KMS-11 (cell line): ENCODE results near the gene CDK7.
A peak's percentile ranks its signal among the peaks of the same experiment; 100 is the strongest.

Experiments
- H2AFZ ChIP-seq: fragments of 200-600 bp; sonication (generic); 2 replicates; pipeline ENCODE4 v1.6.1; 2016; ENCODE audit warnings: antibody characterized with exemption, mixed run types, low read depth
- H3K27ac ChIP-seq: fragments of 200-600 bp; sonication (generic); 2 replicates; pipeline ENCODE4 v1.6.1; 2016; ENCODE audit warnings: mild to moderate bottlenecking, mixed run types
- H3K27me3 ChIP-seq: fragments of 200-600 bp; sonication (generic); 2 replicates; pipeline ENCODE4 v1.6.1; 2017; ENCODE audit warnings: mild to moderate bottlenecking, low read depth, mixed run types, moderate library complexity; ENCODE audit not compliant: insufficient read depth
- H3K36me3 ChIP-seq: fragments of 200-600 bp; sonication (generic); 2 replicates; pipeline ENCODE4 v1.6.1; 2017; ENCODE audit warnings: mild to moderate bottlenecking, mixed run types; ENCODE audit not compliant: insufficient read depth
- H3K4me1 ChIP-seq: fragments of 200-600 bp; sonication (generic); 2 replicates; pipeline ENCODE4 v1.6.1; 2016; ENCODE audit warnings: mild to moderate bottlenecking, low read depth, mixed run types; ENCODE audit not compliant: poor library complexity, severe bottlenecking
- H3K4me2 ChIP-seq: fragments of 200-600 bp; sonication (generic); 2 replicates; pipeline ENCODE4 v1.7.0; 2016; ENCODE audit warnings: mild to moderate bottlenecking, mixed run types
- H3K4me3 ChIP-seq: fragments of 200-600 bp; sonication (generic); IDR thresholded peaks from 2 replicates; pipeline ENCODE4 v1.6.1; 2017; ENCODE audit warnings: low read depth, low read length, mixed read lengths; ENCODE audit not compliant: insufficient read depth
- H3K79me2 ChIP-seq: fragments of 200-600 bp; sonication (generic); 2 replicates; pipeline ENCODE4 v1.6.1; 2016; ENCODE audit warnings: low read depth, mixed run types; ENCODE audit not compliant: insufficient read depth
- H3K9ac ChIP-seq: fragments of 200-600 bp; sonication (generic); 2 replicates; pipeline ENCODE4 v1.6.1; 2016; ENCODE audit warnings: mild to moderate bottlenecking, mixed run types
- H4K20me1 ChIP-seq: fragments of 200-600 bp; sonication (generic); 2 replicates; pipeline ENCODE4 v1.6.1; 2016; ENCODE audit warnings: mild to moderate bottlenecking, mixed run types; ENCODE audit not compliant: insufficient read depth
- CTCF ChIP-seq: fragments of 200-600 bp; sonication (generic); conservative IDR thresholded peaks from 2 replicates; pipeline ENCODE4 v1.6.1; 2017; ENCODE audit warnings: low read depth, mild to moderate bottlenecking, antibody characterized with exemption, low read length, moderate library complexity, mixed read lengths

Gene CDK7

DNA sequence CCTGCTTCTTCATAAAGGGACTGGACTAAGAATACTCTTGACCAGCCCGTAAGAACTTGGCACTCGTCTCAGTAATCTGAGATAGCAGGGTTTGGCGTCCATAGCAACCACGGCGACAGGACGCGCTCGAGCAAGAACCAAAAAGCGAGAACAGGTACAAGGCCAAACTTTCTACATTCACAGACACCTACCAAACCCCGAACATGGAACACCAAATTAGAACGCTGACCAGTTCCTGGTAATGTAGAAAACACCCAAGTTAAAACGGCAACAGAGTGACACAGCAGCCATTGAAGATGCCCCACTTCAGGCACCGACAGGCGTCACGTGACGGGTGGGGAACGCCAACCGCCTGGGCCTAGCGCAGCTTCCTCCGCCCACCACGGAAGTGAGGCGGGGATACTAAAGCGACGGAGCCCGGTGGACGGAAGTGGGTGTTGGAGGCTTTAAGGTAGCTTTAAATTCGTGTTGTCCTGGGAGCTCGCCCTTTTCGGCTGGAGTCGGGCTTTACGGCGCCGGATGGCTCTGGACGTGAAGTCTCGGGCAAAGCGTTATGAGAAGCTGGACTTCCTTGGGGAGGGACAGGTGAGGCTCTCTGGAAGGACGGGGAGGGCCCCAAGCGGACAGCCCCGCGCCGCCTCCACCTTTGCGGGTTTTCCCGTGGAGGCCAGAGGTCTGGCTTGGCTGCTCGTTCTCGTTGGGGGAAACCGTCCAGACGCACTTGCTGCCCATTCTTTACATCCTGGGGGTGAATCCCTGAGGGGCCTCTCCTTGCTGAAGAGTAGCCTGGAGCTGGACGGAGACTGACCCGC is at the start of gene CDK7:
TSS of gene CDK7 (plus strand) at position 430 of the 812 bp plus-strand sequence. CDS start at position 520, 90 bp downstream.
- Histone ChIP-seq H3K79me2 (peaks cover 16% of the 10 kb centered on the region; the same call in 1 of the 2 replicates), H3K4me1 (peaks cover 21% of the 10 kb centered on the region), H4K20me1 (no peaks in the 10 kb centered on the region), H2AFZ (peak within 1 kb of the TSS; percentile 93), H3K27ac (peak within 1 kb of the TSS; percentile 36), H3K9ac (peak within 1 kb of the TSS; percentile 56; the same call in 1 of the 2 replicates), H3K36me3 (no peaks in the 10 kb centered on the region), H3K4me3 (peak within 1 kb of the TSS; percentile 88), H3K27me3 (no peaks in the 10 kb centered on the region), H3K4me2 (peak within 1 kb of the TSS; percentile 86)
- TF ChIP-seq CTCF = no peak

GRCh38 chr5:69187342-69187741 is 47.3 kb upstream of the CDK7 start:
- Histone ChIP-seq H3K4me3 (no peak overlapping the region), H3K79me2 (peaks cover 8% of the 10 kb centered on the region; the same call in 1 of the 2 replicates), H4K20me1 (no peaks in the 10 kb centered on the region), H3K9ac (no peak overlapping the region), H2AFZ (no peak overlapping the region), H3K27me3 (no peaks in the 10 kb centered on the region), H3K27ac (no peak overlapping the region), H3K4me1 (peaks cover 15% of the 10 kb centered on the region), H3K4me2 (no peak overlapping the region), H3K36me3 (no peaks in the 10 kb centered on the region)
- no peak for TF ChIP-seq CTCF

- Histone ChIP-seq H3K27ac (peak overlapping the region; percentile 83), H3K27me3 (no peaks in the 10 kb centered on the region), H3K36me3 (no peaks in the 10 kb centered on the region), H4K20me1 (no peaks in the 10 kb centered on the region), H2AFZ (peak overlapping the region; percentile 71), H3K4me1 (peaks cover 15% of the 10 kb centered on the region), H3K4me2 (peak overlapping the region; percentile 77), H3K4me3 (no peak overlapping the region), H3K79me2 (peaks cover 8% of the 10 kb centered on the region; the same call in 1 of the 2 replicates), H3K9ac (peak overlapping the region; percentile 73)
- TF ChIP-seq CTCF = no peak
Measured at GRCh38 chr5:69188811-69189161, 45.9 kb upstream of the CDK7 start.

DNA sequence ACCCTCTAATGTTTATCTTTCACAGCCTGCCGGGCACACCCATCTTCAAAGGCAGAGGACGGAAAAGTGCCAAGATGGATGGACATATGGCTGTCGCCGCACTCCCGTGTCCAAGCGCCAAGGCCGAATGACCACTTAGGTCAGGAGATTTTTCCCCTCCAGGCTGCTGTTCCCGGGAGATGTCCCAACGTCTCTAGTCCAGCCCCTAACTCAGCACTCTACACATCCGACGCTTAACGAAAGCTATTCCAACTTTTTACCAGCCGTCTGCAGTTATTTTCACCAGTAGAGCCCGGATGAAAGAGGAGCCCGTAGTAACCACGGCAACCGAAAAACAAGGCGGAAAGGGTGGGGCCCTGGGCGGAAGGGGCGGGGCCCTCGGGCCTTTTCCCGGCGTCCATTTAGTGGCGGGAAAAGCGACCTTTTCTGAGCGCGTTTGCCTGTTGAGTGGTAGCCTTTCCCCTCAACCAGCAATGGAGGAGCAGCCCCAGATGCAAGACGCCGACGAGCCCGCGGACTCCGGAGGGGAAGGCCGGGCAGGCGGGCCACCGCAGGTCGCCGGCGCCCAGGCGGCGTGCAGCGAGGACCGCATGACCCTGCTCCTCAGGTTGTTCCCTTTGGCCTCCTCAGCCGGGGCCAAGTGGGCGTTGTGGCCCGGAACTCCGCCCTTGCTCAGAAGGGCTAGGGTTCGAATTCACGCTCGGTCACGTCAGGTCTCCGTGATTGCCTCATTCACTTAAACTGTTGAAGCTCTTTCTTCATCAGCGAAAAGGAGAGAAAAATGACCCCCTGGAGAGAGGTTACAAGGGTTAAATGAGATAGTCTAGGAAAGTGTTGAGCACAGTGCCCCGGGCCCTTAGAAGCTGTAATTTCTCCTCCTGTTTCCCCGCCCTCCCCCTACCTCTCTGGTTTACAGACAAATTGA is 45.3 kb upstream of the CDK7 start, which contains the start of gene CENPH:
TSS of gene CENPH (plus strand) at position 422 of the 925 bp plus-strand sequence. CDS start at position 474, 52 bp downstream.
- H3K36me3 ChIP-seq = no peaks in the 10 kb centered on the region
- H3K4me1 ChIP-seq = peaks cover 15% of the 10 kb centered on the region
- no peaks in the 10 kb centered on the region for H4K20me1 ChIP-seq
- no peak for TF ChIP-seq CTCF
- peak within 1 kb of the TSS; percentile 26 for H3K4me3 ChIP-seq
- H3K4me2 ChIP-seq = peak within 1 kb of the TSS; percentile 77
- H2AFZ ChIP-seq = peak within 1 kb of the TSS; percentile 71
- peak within 1 kb of the TSS; percentile 73 for H3K9ac ChIP-seq
- H3K79me2 ChIP-seq = peaks cover 8% of the 10 kb centered on the region; the same call in 1 of the 2 replicates
- H3K27ac ChIP-seq = peak within 1 kb of the TSS; percentile 83
- no peaks in the 10 kb centered on the region for H3K27me3 ChIP-seq
